NB4 (cell line): Measurements from ENCODE around the gene PDE9A.

Source experiments
- DNase-seq: peaks from one replicate; pipeline ENCODE4 v3.0.0; 2010; ENCODE audit warnings: low read depth
- H3K4me3 ChIP-seq: one replicate; pipeline ENCODE4 v1.5.1; 2011; ENCODE audit warnings: mild to moderate bottlenecking, low read depth, low read length, moderate library complexity
- CTCF ChIP-seq: IDR thresholded peaks from one replicate; pipeline ENCODE4 v1.5.1; 2012; ENCODE audit warnings: low read depth, low read length
- MAX ChIP-seq: IDR thresholded peaks from 2 replicates; pipeline ENCODE4 v1.6.1; 2011; ENCODE audit warnings: low read depth, low read length
- MYC ChIP-seq: IDR thresholded peaks from 2 replicates; pipeline ENCODE4 v1.6.1; 2011; ENCODE audit warnings: low read depth, low read length
- POLR2A ChIP-seq: IDR thresholded peaks from 2 replicates; pipeline ENCODE4 v1.6.1; 2011; ENCODE audit warnings: mild to moderate bottlenecking; ENCODE audit not compliant: insufficient read length; ENCODE audit errors: extremely low read depth

The PDE9A gene

GRCh38 chr21:42657676-42658319 is 4.4 kb downstream of the PDE9A start:
- TF ChIP-seq MYC (no peak), POLR2A (no peak), CTCF (no peak), MAX (no peak)
- no peak for DNase-seq
- H3K4me3 ChIP-seq, result no peak overlapping the region

- DNase-seq, result no peak
- no peak overlapping the region for H3K4me3 ChIP-seq
- TF ChIP-seq MAX (no peak), CTCF (no peak), MYC (no peak), POLR2A (no peak)
These were observed 5.1 kb downstream of the PDE9A start for GRCh38 chr21:42658320-42659105.

- no peak for DNase-seq
- TF ChIP-seq CTCF, result no peak
- no peak for TF ChIP-seq POLR2A
- no peak for TF ChIP-seq MAX
- no peak for TF ChIP-seq MYC
- no peak overlapping the region for H3K4me3 ChIP-seq
These were observed 6.1 kb downstream of the PDE9A start for GRCh38 chr21:42659416-42660117.

GRCh38 chr21:42660118-42660470 is 6.7 kb downstream of the PDE9A start:
- H3K4me3 ChIP-seq, result no peak overlapping the region
- DNase-seq, result no peak
- TF ChIP-seq POLR2A, result no peak
- no peak for TF ChIP-seq CTCF
- no peak for TF ChIP-seq MYC
- TF ChIP-seq MAX, result no peak

- TF ChIP-seq CTCF (no peak), POLR2A (no peak), MAX (no peak), MYC (no peak)
- no peak overlapping the region for H3K4me3 ChIP-seq
- DNase-seq, result no peak
These were observed 8.4 kb downstream of the PDE9A start for GRCh38 chr21:42661688-42662429.
